Measurements from ENCODE around the gene VPREB3.

VPREB3 gene

DNA sequence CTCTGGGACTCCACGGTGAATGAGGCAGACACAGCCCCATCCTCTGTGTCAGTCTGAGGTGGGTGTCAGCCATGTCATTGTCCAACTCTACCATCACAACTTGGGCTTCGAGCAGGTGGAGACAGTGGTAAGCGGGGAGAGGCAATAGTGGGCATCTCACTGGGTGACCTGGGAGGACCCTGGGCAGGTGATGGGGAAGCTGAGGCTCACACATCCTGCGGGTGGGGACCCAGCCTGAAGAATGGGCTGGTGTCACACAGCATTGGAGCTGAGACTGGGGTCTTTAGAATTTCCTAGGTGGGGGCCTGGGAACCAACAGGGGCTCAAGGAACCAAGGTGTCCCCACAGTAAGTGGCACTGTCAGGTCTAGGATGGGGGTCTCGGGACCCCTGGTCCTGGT is 25.5 kb upstream of the VPREB3 start:
- DNase-seq (ENCODE audit: low read depth in 1 of 2, low spot score in 1 of 2) = no peak
- in situ Hi-C loops (cut with HindIII; ENCODE audit: low pct_unique_long_range_greater_than_20kb, low sequenced_read_pairs) = no loop called here
- no peak for TF ChIP-seq JUND (IDR thresholded peaks at IDR 0.05; ENCODE audit: low read depth)

DNA sequence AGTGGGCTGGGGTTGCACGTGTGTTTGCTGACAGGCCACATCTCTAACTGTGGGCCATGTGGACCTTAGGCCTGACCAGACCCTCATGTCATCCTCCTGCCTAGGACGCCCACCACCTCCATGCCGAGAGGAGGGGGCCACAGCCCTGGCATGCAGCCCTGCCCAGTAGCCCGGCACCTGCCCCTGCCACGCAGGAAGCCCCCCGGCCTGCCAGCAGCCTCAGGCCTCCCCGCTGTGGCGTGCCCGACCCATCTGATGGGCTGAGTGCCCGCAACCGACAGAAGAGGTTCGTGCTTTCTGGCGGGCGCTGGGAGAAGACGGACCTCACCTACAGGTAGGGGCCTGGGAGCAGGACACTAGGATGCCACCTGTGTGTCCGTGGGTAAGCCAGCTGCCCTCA is 24.9 kb upstream of the VPREB3 start:
- no peak for TF ChIP-seq JUND (IDR thresholded peaks at IDR 0.05; ENCODE audit: low read depth)
- in situ Hi-C loops (cut with HindIII; ENCODE audit: low pct_unique_long_range_greater_than_20kb, low sequenced_read_pairs) = no loop called here

DNA sequence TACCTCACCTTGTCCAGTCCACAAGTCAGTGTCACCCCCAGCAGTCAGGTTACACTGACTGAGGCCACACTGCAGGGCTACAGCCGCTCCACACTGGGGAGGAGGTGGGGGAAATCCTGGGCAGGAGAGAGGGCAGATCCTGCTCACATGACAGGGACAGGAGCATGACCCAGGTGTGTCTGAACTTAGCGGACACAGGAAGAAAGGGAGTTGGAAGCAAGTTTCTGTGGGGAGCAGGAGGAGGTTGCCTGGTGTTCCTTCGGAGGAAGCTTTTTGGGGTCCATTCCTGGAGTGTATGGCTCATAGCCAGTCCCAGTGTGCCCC is 24.3 kb upstream of the VPREB3 start:
- no peak for DNase-seq (ENCODE audit: low read depth in 1 of 2, low spot score in 1 of 2)
- no peak for TF ChIP-seq JUND (IDR thresholded peaks at IDR 0.05; ENCODE audit: low read depth)
- in situ Hi-C loops (cut with HindIII; ENCODE audit: low pct_unique_long_range_greater_than_20kb, low sequenced_read_pairs) = no loop called here

More for the DNA sequence above, 24.9 kb upstream of the VPREB3 start:
- DNase-seq (ENCODE audit: low read depth in 1 of 2, low spot score in 1 of 2) = no peak

DNA sequence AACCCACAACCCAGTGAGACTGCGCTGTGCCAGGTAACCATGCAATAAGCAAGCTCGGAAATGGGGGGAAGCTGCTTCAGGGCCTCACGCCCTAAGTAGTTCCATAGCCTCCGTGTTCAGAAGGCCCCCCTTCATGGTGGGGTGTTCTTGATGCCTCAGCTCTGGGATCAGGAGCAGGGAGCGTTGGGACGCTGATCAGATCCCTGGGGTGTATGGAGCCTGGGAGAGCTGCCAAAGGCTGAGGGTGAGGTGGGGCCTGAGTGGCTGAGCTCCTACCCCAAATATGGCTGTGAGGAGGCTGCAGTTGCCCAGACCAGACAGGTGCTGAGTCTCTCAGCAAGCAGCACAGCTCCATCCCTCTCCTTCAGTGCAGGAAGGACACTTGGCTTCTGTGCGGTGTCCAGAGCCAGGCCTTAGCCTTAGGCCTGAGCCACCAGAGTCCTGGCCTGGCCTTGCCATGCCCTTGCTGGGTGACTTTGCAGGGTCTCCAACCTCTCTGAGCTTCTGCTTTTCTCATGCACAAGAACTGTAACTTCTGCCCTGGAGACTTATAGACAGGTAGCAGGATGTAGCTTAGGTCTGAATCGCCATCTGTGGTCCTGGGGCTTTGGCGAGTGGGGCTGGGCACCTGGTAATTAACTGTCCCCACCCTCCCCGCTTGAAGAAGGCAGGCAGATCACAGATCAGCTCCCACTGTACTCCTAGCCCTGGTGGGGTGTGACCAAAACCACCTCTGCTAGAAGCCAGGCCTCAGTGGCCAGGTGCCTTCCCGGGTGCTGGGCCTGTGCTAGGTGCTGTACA is 23.8 kb upstream of the VPREB3 start:
- TF ChIP-seq JUND (IDR thresholded peaks at IDR 0.05; ENCODE audit: low read depth) = no peak
- in situ Hi-C loops (cut with HindIII; ENCODE audit: low pct_unique_long_range_greater_than_20kb, low sequenced_read_pairs) = no loop called here
- no peak for DNase-seq (ENCODE audit: low read depth in 1 of 2, low spot score in 1 of 2)

DNA sequence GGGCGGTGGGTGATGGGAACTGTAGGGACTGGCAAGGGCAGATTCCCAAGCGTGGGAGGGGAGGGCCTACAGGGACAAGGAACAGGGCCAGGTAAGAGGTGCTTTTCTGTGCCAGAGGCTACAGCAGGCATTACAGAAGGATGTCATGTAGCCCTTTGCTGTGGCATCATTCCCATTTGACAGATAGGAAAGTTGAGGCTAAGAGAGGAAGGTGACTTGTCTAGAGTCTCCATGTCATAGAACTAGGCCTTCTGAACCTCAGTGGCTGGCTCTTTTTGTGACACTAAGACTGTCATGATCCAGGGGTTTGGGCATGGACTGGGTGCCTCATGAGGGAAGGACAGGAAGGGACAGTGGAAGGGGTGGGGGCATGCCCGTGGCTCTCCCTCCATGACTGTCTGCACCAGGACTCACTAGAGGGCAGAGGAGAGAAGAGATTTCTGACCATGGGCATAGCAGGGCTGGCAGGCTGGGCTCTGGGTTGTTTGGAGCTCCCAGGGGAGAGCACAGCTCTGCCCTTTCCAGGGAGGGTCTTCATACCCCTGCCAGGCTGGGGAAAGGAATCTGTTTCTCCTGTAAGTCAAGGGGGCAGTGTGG is 21.7 kb upstream of the VPREB3 start:
- in situ Hi-C loops (cut with HindIII; ENCODE audit: low pct_unique_long_range_greater_than_20kb, low sequenced_read_pairs) = no loop called here
- TF ChIP-seq JUND (IDR thresholded peaks at IDR 0.05; ENCODE audit: low read depth) = no peak
- peak in 1 of 2 experiments; percentile 35 for DNase-seq (ENCODE audit: low read depth in 1 of 2, low spot score in 1 of 2)

DNA sequence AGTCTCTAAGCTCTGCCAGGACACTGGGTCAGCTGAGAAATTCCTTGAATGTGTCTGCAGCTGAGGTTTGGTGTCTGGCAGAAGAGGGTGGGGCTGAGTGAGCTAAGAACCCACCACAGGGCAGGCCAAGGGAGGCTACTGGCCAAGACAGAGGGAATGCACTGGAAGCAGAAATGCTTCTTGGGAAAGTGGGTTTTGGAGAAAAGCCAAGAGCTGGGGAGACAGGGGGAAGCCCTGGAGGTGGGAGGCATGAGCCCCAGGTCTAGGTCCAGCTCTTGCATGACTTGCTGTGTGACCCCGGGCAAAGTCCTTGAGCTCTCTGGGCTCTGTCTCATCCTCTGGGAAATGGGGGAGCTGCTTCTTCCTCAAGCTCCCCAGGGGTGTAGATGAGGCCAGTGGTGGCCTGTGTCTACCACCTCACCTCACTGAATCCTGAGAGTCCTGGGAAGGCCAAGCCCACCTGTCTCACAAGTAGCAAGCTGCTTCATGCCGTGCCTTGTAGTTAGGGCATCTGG is 20.8 kb upstream of the VPREB3 start:
- no peak for DNase-seq (ENCODE audit: low read depth in 1 of 2, low spot score in 1 of 2)
- in situ Hi-C loops (cut with HindIII; ENCODE audit: low pct_unique_long_range_greater_than_20kb, low sequenced_read_pairs) = no loop called here
- no peak for TF ChIP-seq JUND (IDR thresholded peaks at IDR 0.05; ENCODE audit: low read depth)

DNA sequence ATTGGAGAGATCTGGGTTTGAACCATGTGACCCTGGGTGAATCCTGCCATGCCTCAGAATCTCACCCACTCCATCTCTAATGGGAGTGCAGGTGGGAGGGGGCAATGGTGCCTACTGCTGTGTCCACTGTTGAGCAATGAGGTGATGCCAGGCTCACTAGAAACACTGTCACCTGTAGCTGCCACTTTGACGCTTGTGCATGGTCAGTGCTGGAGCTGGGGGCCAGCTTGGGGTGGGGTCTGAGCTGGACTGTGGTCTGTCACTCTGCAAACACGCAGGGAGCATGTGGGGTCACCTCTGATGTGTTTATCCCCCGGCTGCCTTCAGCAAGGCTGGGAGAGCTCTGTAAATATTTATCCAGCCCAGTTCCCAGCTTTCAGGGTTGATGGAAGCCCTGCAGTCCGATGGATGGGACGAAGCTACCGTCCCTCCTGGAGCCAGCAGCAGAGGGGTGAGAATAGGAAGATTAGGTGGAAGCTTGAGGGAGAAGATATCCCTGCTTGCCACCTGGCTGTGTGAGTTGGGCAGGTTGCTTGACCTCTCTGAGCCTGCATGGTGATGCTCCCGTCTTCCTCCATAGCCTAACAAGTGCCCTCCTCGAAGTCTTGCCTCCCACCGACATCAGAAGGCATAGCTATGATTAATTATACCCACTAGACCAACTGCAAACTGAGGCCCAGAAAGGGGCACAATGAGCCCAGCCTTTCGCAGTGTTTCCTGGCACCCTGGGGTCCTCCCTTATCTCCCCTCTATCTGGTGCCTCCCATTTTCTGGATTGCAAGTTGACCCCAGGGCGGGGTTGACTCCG is 20.1 kb upstream of the VPREB3 start:
- TF ChIP-seq JUND (IDR thresholded peaks at IDR 0.05; ENCODE audit: low read depth) = no peak
- no peak for DNase-seq (ENCODE audit: low read depth in 1 of 2, low spot score in 1 of 2)
- in situ Hi-C loops (cut with HindIII; ENCODE audit: low pct_unique_long_range_greater_than_20kb, low sequenced_read_pairs) = no loop called here

DNA sequence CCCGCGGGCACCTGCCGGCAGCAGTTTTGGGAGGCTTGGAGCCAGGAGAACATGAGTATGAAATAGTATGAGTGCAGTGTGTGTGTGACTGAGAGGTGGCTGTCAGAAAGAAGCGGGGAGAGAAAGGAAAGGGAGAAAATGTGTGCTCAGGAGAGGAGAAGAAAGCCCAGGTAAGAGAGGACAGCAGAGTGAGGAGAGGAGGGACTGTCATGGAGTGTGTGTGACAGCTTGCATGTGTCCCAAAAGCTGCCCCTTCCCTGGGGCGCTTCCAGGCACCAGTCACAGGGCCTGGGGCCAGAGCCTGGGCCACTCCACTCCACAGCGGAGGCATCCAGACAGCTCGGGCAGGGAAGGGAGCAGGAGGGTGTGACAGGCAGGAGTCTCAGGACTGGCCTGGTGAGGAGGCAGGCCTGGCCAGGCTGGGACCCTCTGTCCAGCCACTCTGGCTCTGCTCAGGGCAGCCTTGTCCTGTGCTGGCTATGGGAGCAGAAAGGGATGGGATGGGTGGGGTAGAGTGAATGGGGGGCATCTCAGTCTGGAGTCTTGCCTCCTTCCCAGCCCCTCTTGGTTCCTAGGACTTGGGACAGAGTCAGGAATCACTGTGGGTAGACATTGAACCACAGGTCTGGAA is 19.4 kb upstream of the VPREB3 start:
- in situ Hi-C loops (cut with HindIII; ENCODE audit: low pct_unique_long_range_greater_than_20kb, low sequenced_read_pairs) = no loop called here
- DNase-seq (ENCODE audit: low read depth in 1 of 2, low spot score in 1 of 2) = no peak

DNA sequence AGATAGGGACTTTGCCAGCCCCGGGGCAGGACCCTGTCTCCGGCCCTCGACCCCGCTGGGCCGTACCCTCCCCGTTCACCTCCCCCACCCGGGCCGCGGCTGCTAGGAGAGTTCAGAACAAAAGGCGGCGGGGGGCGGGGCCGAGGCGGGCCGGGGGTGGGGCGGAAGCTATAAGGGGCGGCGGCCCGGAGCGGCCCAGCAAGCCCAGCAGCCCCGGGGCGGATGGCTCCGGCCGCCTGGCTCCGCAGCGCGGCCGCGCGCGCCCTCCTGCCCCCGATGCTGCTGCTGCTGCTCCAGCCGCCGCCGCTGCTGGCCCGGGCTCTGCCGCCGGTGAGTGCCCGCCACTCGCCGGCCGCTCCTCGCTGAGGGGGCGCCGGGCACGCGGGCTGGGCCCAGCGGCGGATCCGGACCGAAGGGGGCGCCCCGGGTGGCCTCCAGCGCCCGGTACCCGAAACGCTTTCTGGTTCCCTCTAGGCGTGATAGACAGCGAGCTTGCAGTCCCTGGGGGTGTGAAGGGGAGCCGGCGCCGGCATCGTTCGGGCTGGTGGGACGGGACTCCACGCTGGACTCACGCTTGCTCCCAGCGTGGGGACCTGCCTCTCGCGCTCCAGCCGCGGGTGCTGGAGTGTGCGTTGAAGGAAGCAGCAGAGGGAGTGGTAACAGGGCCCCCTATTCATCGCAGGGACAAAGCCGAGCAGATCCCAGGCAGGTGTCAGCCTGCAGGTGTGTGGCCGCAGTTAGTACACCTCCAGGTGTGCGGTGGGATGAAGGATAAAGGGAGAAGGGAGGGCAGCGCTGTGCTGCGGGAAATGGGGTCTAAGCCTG is 18.6 kb upstream of the VPREB3 start, which contains the start of gene MMP11:
MMP11 (plus strand) TSS at position 201 of the 825 bp plus-strand sequence; CDS start at position 223, 22 bp downstream.
- DNase-seq (ENCODE audit: low read depth in 1 of 2, low spot score in 1 of 2) = peak; percentile 45 to 59
- TF ChIP-seq JUND (IDR thresholded peaks at IDR 0.05; ENCODE audit: low read depth) = no peak
- in situ Hi-C loops (cut with HindIII; ENCODE audit: low pct_unique_long_range_greater_than_20kb, low sequenced_read_pairs) = no loop called here

More for the DNA sequence above, 19.4 kb upstream of the VPREB3 start:
- TF ChIP-seq JUND (IDR thresholded peaks at IDR 0.05; ENCODE audit: low read depth) = no peak

DNA sequence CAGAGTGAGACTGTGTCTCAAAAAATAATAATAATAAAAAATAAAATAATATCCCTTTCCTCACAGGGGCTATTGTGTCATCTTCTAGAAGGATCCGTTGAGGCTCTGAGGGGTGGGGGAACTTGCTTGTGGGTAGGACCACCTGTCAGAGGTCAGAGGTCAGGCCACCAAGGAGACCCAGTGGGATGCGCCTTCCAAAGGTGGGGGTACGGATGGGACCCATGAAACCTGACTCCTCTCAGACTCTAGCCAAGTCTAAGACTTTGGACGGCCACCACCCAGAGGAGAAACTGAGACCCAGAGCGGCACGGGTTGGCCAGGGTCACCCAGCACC is 18.1 kb upstream of the VPREB3 start:
- TF ChIP-seq JUND (IDR thresholded peaks at IDR 0.05; ENCODE audit: low read depth) = no peak
- in situ Hi-C loops (cut with HindIII; ENCODE audit: low pct_unique_long_range_greater_than_20kb, low sequenced_read_pairs) = no loop called here
- DNase-seq (ENCODE audit: low read depth in 1 of 2, low spot score in 1 of 2) = no peak

DNA sequence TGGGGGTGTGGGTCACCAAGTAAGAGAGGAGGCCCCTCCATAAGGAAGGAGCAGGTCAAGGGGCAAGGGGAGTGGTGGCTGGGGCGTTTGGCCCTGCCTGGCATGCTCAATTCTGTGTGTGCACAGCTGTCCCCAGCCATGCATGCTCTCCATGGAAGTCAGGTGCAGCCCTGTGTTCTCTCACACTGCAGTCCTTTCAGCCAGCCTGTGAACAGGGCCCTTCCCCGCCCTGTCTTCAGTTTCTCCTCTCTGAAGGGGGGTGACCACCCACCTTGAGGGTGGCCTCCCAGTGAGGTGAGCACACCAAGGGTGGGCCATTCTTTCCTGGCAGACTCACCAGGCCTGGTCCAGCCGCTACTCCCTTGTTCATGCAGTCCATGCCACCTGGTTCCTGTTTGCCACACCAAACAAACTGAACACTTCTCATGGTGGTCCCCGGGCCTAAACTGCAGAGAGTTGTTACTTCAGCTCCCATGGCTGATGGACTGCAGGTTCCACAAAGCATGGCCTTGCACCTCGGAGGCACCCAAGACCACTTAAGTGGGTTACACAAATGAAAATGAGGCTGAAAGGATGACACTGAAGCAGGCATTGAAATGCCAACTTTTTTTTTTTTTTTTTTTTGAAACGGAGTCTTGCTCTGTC is 15.2 kb upstream of the VPREB3 start:
- no peak for DNase-seq (ENCODE audit: low read depth in 1 of 2, low spot score in 1 of 2)
- in situ Hi-C loops (cut with HindIII; ENCODE audit: low pct_unique_long_range_greater_than_20kb, low sequenced_read_pairs) = no loop called here
- no peak for TF ChIP-seq JUND (IDR thresholded peaks at IDR 0.05; ENCODE audit: low read depth)
